Thoracic aorta (tissue), 2 donors: ENCODE data around the gene CACNA1B. TPM values are rescaled to one million over a fixed set of nuclear protein-coding genes. Genes with fewer than 3 reads are reported as not detected.

Experiments
- ATAC-seq: fragments of 150-250 bp; one replicate; pipeline ENCODE4 v1.8.0; 2017; ENCODE audit warnings: low read depth; ENCODE audit not compliant: insufficient number of reproducible peaks, low FRiP score
- DNase-seq: peaks from one replicate; pipeline ENCODE4 v3.0.0-alpha.2; 2020; ENCODE audit warnings: low spot score
- H3K27ac ChIP-seq, 2 donors: fragments of 200-600 bp; sonication (generic); 1 replicate in 1 of 2; 2 replicates in 1 of 2; pipeline ENCODE4 v1.5.1; 2016; ENCODE audit warnings: mild to moderate bottlenecking in 2 of 2, moderate library complexity in 2 of 2
- H3K27me3 ChIP-seq: fragments of 200-600 bp; sonication (generic); replicated peaks from 2 replicates; pipeline ENCODE4 v1.6.0; 2016; ENCODE audit warnings: mild to moderate bottlenecking; ENCODE audit not compliant: insufficient read depth
- H3K36me3 ChIP-seq: fragments of 200-600 bp; sonication (generic); one replicate; pipeline ENCODE4 v1.5.1; 2016
- H3K4me1 ChIP-seq, 2 donors: fragments of 200-600 bp; sonication (generic); 1 replicate in 1 of 2; 2 replicates in 1 of 2; pipeline versions ENCODE4 v1.5.1 to v1.6.0; 2016; ENCODE audit warnings: low read depth in 2 of 2, mild to moderate bottlenecking in 1 of 2; ENCODE audit not compliant: control insufficient read depth in 1 of 2
- H3K4me3 ChIP-seq: fragments of 200-600 bp; sonication (generic); 2 replicates; pipeline ENCODE4 v1.5.1; 2016; ENCODE audit warnings: mild to moderate bottlenecking
- H3K9me3 ChIP-seq: fragments of 200-600 bp; sonication (generic); 2 replicates; pipeline ENCODE4 v1.5.1; 2016
- total RNA-seq, 2 donors: library from RNA; depleted of rRNA; stranded (reverse); fragments of >200 nt; gene quantifications; one replicate each; pipeline versions ENCODE4 v1.1.0 to v1.2.3, GENCODE V29; 2016
- TF ChIP-seq, protein P1 (sequence below): fragments of 200-600 bp; sonication (generic); IDR thresholded peaks from one replicate; pipeline ENCODE4 v1.5.1; 2019; ENCODE audit warnings: antibody characterized with exemption

CACNA1B gene
- total RNA-seq, 2 donors from 2014 or later: 0.07 to 0.14 TPM

DNA sequence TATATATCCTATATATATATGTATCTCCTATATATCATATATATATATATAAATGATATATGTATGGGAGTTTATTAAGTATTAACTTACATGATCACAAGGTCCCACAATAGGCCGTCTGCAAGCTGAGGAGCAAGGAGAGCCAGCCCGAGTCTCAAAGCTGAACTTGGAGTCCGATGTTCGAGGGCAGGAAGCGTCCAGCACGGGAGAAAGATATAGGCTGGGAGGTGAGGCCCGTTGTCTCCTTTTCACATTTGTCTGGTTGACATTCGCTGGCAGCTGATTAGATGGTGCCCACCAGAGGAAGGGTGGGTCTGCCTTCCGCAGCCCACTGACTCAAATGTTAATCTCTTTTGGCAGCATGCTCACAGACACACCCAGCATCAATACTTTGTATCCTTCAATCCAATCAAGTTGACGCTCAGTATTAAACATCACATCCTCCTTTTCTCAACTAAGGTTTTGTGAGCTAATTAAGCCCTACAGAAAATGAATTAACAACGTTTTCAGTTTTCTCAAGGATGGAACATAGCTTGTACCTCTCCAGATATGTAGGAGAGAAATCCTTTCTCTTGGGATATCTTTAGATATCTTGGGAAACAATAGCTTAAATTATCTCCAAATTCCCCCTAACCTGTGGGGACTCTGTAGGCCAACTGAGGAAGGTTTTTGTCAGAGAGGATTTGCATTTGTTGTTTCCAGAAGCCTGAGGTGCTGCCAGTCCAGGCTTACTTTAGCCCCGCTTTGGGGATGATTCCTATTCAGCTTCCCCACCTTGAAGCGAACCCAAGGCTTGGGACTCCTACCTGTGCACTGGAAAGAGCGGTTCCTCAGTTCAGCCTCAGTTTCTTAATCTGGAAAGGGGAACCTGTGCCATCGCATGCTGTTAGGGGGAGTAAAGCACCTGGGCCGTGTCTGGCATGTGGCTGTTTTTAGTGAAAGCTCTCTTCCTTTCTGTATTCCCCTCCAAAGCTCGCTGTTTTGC is 163.2 kb downstream of the CACNA1B start:
- Histone ChIP-seq H3K36me3 (no peaks in the 10 kb centered on the region), H3K4me3 (no peak overlapping the region), H3K4me1 (no peaks in the 10 kb centered on the region), H3K27ac (no peak overlapping the region), H3K27me3 (no peaks in the 10 kb centered on the region), H3K9me3 (no peaks in the 10 kb centered on the region)
- TF ChIP-seq, protein P1, sequence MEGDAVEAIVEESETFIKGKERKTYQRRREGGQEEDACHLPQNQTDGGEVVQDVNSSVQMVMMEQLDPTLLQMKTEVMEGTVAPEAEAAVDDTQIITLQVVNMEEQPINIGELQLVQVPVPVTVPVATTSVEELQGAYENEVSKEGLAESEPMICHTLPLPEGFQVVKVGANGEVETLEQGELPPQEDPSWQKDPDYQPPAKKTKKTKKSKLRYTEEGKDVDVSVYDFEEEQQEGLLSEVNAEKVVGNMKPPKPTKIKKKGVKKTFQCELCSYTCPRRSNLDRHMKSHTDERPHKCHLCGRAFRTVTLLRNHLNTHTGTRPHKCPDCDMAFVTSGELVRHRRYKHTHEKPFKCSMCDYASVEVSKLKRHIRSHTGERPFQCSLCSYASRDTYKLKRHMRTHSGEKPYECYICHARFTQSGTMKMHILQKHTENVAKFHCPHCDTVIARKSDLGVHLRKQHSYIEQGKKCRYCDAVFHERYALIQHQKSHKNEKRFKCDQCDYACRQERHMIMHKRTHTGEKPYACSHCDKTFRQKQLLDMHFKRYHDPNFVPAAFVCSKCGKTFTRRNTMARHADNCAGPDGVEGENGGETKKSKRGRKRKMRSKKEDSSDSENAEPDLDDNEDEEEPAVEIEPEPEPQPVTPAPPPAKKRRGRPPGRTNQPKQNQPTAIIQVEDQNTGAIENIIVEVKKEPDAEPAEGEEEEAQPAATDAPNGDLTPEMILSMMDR: no peak
- ATAC-seq (no peak), DNase-seq (no peak)

DNA sequence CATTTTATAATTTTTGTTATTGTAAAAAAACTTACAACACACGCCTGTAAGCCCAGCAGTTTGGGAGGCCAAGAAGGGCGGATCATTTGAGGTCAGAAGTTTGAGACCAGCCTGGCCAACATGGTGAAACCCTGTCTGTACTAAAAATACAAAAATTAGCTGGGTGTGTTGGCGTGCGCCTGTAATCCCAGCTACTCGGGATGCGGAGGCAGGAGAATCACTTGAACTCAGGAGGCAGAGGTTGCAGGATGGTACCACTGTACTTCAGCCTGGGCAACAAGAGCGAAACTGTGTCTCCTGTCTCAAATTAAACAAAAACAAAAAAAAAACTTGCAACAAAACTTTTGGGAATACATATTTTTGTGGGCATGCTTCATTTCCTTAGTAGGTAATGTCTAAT is 164.6 kb downstream of the CACNA1B start:
- TF ChIP-seq, protein P1: no peak
- DNase-seq: no peak
- no peak for ATAC-seq

DNA sequence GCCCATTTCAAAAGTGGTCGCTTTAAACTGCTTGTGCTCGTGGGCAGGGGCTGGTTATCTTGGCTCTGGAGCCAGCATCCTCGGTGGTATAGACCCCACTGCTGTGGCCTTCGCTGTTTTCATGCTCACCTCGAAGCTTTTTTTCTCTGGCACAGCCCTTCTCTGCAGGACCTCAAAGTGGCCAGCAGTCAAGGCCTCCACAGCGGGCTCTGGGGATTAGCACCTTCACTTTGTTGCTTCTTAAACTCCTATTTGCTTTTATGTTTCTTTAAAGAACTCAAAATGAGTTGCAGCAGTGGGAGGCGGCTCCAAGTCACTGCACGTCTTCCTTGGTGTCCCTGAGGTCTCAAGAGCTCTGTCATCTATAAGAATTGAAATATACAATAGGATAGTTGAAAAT is 165.1 kb downstream of the CACNA1B start:
- Histone ChIP-seq H3K9me3 (no peaks in the 10 kb centered on the region), H3K4me1 (no peaks in the 10 kb centered on the region), H3K27ac (no peak overlapping the region), H3K4me3 (no peak overlapping the region), H3K36me3 (no peaks in the 10 kb centered on the region), H3K27me3 (no peaks in the 10 kb centered on the region)
- TF ChIP-seq, protein P1: no peak
- no peak for ATAC-seq
- DNase-seq: no peak

More for the DNA sequence above, 164.6 kb downstream of the CACNA1B start:
- H3K4me1 ChIP-seq: no peaks in the 10 kb centered on the region
- H3K4me3 ChIP-seq: no peak overlapping the region
- no peaks in the 10 kb centered on the region for H3K27me3 ChIP-seq
- H3K9me3 ChIP-seq: no peaks in the 10 kb centered on the region
- no peak overlapping the region for H3K27ac ChIP-seq
- H3K36me3 ChIP-seq: no peaks in the 10 kb centered on the region

DNA sequence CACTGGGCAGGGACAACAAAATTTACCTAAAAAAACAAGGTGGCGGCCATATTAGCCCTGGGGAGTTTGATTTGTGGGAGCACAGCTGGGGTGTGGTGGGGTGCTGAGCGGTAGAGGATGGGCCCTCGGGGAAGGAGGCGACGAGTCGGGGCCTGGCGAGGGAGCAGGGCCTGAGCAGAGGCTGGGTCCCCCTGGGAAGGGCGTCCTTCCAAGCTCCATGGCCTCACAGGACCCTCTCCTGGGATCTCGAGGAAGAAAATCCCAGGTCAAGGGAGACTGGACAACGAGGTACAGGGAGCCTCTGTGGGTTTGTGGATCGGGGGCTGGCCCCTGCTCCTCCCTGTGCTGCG is 165.5 kb downstream of the CACNA1B start:
- H3K27ac ChIP-seq: no peak overlapping the region
- ATAC-seq (no peak), DNase-seq (no peak)
- no peaks in the 10 kb centered on the region for H3K4me1 ChIP-seq
- H3K4me3 ChIP-seq: no peak overlapping the region
- no peaks in the 10 kb centered on the region for H3K9me3 ChIP-seq
- no peaks in the 10 kb centered on the region for H3K27me3 ChIP-seq
- TF ChIP-seq, protein P1: no peak
- no peaks in the 10 kb centered on the region for H3K36me3 ChIP-seq

DNA sequence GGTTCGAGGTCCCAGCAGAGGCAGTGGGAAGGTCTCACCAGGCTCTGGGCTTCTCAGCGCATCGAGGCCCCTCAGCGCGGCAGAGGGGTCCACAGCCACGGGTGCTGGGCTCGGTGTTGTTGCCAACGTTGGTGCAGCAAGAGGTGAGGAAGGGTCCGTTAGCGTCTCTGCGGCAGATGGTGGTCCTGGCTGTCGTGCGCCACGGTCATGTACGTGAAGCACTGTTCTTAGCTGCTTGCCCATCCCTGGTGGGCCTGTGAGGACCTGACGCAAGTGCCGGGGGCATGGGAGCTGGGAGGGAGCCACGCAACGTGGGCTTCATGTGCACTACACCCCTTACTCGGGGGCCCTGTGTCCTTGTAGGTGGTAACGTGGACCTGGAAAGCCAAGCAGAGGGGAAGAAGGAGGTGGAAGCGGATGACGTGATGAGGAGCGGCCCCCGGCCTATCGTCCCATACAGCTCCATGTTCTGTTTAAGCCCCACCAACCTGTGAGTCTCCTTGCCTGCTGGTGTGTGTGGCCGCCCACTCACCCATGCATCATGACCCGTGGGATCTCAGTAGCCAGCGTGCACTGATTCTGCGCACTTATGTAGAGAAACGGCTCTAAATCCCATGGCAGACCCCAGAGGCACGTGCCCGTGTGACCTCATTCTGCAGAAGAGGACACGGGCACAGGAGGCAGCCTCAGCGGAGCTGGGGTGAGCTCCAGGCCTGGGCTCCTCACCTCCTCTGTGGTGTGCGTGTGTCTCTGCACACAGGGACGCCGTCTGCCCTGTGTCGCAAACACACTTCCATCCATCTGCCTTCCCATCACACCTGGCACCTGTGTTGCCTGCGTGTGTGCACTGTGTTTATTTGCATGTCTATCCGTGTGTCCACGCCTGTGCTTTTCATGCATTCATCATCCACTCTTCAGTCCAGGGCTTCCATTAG is 166.1 kb downstream of the CACNA1B start:
- DNase-seq: no peak

More for the DNA sequence above, 166.1 kb downstream of the CACNA1B start:
- Histone ChIP-seq H3K36me3 (no peaks in the 10 kb centered on the region), H3K27ac (no peak overlapping the region), H3K4me1 (no peaks in the 10 kb centered on the region), H3K27me3 (no peaks in the 10 kb centered on the region), H3K4me3 (no peak overlapping the region), H3K9me3 (no peaks in the 10 kb centered on the region)
- ATAC-seq: no peak
- TF ChIP-seq, protein P1: no peak
